ENCODE results near the gene GALNT15. TPM values are rescaled to one million over a fixed set of nuclear protein-coding genes. Genes with fewer than 3 reads are reported as not detected.

Gene GALNT15
- polyA plus RNA-seq, 4 donors, result 2.1 to 3.9 (median 2.4) TPM

- DNase-seq (ENCODE audit: low read depth in 4 of 4, low spot score in 2 of 4), result no peak
Measured at GRCh38 chr3:16270855-16271254, 96.4 kb downstream of the GALNT15 start.

- no peak for DNase-seq (ENCODE audit: low read depth in 4 of 4, low spot score in 2 of 4)
Measured at GRCh38 chr3:16272588-16272987, 98.1 kb downstream of the GALNT15 start.

- DNase-seq (ENCODE audit: low read depth in 4 of 4, low spot score in 2 of 4), result no peak
Measured at GRCh38 chr3:16273867-16274266, 99.4 kb downstream of the GALNT15 start.

- no peak for DNase-seq (ENCODE audit: low read depth in 4 of 4, low spot score in 2 of 4)
Measured at GRCh38 chr3:16277471-16277870, 103.0 kb downstream of the GALNT15 start.

- no peak for DNase-seq (ENCODE audit: low read depth in 4 of 4, low spot score in 2 of 4)
Measured at GRCh38 chr3:16279010-16279801, 104.7 kb downstream of the GALNT15 start.

GRCh38 chr3:16280671-16281070, 106.2 kb downstream of the GALNT15 start:
- no peak for DNase-seq (ENCODE audit: low read depth in 4 of 4, low spot score in 2 of 4)

Other genes with a start within 250 kb of the GALNT15 start
- gene DPH3, start 90.3 kb downstream of the GALNT15 start, polyA plus RNA-seq (ENCODE audit: insufficient read length in 4 of 4), result 10 to 100 TPM; 21.0 to 27.0 (median 25.7) TPM
- gene OXNAD1, start 90.5 kb downstream of the GALNT15 start, polyA plus RNA-seq (ENCODE audit: insufficient read length in 4 of 4), result 10 to 100 TPM; 15.4 to 19.8 (median 17.4) TPM

All from left renal cortex interstitium (tissue), 4 donors.